Measurements from ENCODE around the gene PTP4A2. TPM values are rescaled to one million over a fixed set of nuclear protein-coding genes. Genes with fewer than 3 reads are reported as not detected.

Gene PTP4A2
- total and polyA plus RNA-seq, 2 donors from 2014 or later: 130 to 236 TPM

DNA sequence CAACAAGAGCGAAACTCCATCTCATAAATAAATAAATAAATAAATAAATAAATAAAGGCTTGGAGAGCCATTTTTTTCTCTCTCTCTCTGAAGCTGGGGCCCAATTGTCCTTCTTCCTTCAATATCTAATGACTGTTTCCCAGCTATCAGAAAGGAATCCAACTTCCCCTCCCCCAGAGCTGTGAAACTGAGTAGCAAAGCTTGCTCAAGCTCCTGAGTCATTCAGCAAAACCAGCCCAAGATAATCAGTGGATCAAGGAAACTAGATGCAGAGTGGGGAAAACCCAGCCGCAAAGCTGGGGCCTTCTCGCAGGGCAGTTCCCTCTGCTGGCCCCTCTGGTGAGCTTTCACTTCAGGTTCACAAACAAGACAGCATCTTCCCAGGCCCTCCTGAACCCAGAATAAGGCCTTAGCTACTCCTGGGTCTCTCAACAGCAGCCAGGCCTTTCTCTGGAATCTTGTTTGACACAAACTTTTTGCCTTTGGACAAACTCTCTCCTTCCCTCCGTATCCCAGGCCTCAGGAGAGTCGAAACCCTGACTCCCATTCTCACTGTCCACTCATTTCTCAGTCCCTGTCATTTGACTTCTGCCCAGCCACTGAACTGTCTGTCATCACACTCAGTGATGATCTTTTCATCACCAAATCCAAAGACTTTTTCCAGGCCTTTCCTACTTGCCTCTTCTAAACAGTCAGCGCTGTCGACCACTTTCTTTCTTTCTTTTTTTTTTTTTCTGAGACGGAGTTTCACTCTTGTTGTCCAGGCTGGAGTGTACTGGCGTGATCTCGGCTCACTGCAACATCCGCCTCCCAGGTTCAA lies 18.0 kb upstream of the PTP4A2 start:
- DNase-seq (peak; percentile 52 to 92 (median 73)), FAIRE-seq (no peak)
- intact Hi-C loops (cut with DNase I): no loop called here
- peak overlapping the region; percentile 88 to 91 for H3K27ac ChIP-seq (ENCODE audit: low read depth in 2 of 2, low read length in 2 of 2)
- no peaks in the 10 kb centered on the region for H3K36me3 ChIP-seq (ENCODE audit: control insufficient read depth in 2 of 3, insufficient read depth in 3 of 3, low read length in 3 of 3)
- TF ChIP-seq, protein P1, sequence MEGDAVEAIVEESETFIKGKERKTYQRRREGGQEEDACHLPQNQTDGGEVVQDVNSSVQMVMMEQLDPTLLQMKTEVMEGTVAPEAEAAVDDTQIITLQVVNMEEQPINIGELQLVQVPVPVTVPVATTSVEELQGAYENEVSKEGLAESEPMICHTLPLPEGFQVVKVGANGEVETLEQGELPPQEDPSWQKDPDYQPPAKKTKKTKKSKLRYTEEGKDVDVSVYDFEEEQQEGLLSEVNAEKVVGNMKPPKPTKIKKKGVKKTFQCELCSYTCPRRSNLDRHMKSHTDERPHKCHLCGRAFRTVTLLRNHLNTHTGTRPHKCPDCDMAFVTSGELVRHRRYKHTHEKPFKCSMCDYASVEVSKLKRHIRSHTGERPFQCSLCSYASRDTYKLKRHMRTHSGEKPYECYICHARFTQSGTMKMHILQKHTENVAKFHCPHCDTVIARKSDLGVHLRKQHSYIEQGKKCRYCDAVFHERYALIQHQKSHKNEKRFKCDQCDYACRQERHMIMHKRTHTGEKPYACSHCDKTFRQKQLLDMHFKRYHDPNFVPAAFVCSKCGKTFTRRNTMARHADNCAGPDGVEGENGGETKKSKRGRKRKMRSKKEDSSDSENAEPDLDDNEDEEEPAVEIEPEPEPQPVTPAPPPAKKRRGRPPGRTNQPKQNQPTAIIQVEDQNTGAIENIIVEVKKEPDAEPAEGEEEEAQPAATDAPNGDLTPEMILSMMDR (IDR thresholded peaks at IDR 0.05; ENCODE audit: borderline replicate concordance, extremely low read depth, insufficient read depth): no peak
- no peaks in the 10 kb centered on the region for H3K9me3 ChIP-seq (ENCODE audit: control insufficient read depth in 2 of 3, insufficient read depth in 1 of 3, low read length in 3 of 3)
- peaks cover 0 to 11% (median 4%) of the 10 kb centered on the region in 3 donors for H3K4me1 ChIP-seq (ENCODE audit: control insufficient read depth in 2 of 3, insufficient read depth in 2 of 3, low read depth in 1 of 3, low read length in 3 of 3)
- H3K4me3 ChIP-seq (ENCODE audit: low read length in 3 of 3): no peak overlapping the region
- peak overlapping the region in 1 of 3 donors; percentile 67 for H3K9ac ChIP-seq (ENCODE audit: low read length in 3 of 3)
- H3K27me3 ChIP-seq (ENCODE audit: control insufficient read depth, insufficient read depth, low read length): no peaks in the 10 kb centered on the region

DNA sequence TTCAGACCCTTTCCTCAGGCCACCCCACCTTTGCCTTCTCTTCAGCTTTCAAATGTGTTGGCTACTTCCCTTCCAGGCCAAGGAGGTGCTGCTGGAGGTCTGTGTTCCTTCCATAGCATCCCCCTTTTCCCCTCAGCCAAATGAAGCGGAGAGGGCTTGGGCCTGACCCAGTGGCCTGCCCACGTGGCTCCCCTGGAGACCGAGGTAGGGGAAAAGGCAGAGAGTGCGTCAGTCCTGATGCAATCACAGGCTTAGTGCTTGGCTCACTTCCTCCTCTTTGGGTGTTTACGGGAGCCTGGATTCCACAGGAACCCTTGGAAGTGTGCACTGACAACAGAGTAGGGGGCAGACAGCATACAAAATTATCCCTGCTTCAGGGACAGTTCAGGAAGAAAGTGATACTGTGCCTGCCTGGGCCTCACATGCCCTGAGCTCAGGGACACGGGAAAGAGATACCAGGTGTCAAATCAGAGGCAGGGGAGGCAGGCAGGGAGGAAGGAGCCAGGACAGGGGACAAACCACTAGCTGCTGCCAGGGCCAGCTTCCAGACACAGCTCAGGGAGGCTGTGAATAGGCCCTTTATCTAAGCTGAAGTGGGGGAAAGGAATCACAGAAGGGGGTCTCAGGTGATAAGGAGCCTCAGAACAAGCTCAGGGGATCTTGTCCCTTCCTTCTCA lies 16.6 kb upstream of the PTP4A2 start:
- Histone ChIP-seq H3K9me3 (ENCODE audit: control insufficient read depth in 2 of 3, insufficient read depth in 1 of 3, low read length in 3 of 3) (no peaks in the 10 kb centered on the region), H3K4me1 (ENCODE audit: control insufficient read depth in 2 of 3, insufficient read depth in 2 of 3, low read depth in 1 of 3, low read length in 3 of 3) (peaks cover 0 to 9% (median 2%) of the 10 kb centered on the region in 3 donors), H3K9ac (ENCODE audit: low read length in 3 of 3) (peak overlapping the region in 2 of 3 donors; percentile 25 to 51), H3K27me3 (ENCODE audit: control insufficient read depth, insufficient read depth, low read length) (no peaks in the 10 kb centered on the region), H3K27ac (ENCODE audit: low read depth in 2 of 2, low read length in 2 of 2) (peak overlapping the region; percentile 52 to 95), H3K36me3 (ENCODE audit: control insufficient read depth in 2 of 3, insufficient read depth in 3 of 3, low read length in 3 of 3) (no peaks in the 10 kb centered on the region), H3K4me3 (ENCODE audit: low read length in 3 of 3) (no peak overlapping the region)
- TF ChIP-seq, protein P1 (IDR thresholded peaks at IDR 0.05; ENCODE audit: borderline replicate concordance, extremely low read depth, insufficient read depth): no peak
- intact Hi-C loops (cut with DNase I): no loop called here
- FAIRE-seq: no peak
- DNase-seq: peak; percentile 44 to 90 (median 55)

DNA sequence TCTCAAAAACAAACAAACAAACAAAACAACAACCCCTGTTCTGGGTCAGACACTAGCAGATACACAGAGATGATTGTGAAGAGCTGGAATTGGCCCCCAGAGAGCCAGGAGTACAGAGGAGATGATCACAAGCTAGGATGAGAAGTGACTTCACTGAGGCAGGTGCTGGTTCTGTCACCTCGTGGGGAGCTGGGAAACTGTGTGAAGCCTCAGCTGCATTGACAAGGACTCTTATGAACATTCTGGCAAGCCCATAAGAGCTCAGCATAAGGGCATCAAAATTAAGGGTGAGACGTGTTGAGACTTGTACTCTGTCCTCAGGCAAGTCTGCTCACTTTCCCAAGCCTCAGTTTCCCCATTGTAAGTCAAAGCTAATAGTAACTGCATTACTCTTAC lies 14.7 kb upstream of the PTP4A2 start:
- TF ChIP-seq, protein P1 (IDR thresholded peaks at IDR 0.05; ENCODE audit: borderline replicate concordance, extremely low read depth, insufficient read depth): no peak
- intact Hi-C loops (cut with DNase I): no loop called here
- Histone ChIP-seq H3K27me3 (ENCODE audit: control insufficient read depth, insufficient read depth, low read length) (no peaks in the 10 kb centered on the region), H3K4me1 (ENCODE audit: control insufficient read depth in 2 of 3, insufficient read depth in 2 of 3, low read depth in 1 of 3, low read length in 3 of 3) (peaks cover 0 to 9% (median 0%) of the 10 kb centered on the region in 3 donors), H3K9ac (ENCODE audit: low read length in 3 of 3) (no peak overlapping the region), H3K4me3 (ENCODE audit: low read length in 3 of 3) (no peak overlapping the region), H3K36me3 (ENCODE audit: control insufficient read depth in 2 of 3, insufficient read depth in 3 of 3, low read length in 3 of 3) (no peaks in the 10 kb centered on the region), H3K27ac (ENCODE audit: low read depth in 2 of 2, low read length in 2 of 2) (no peak overlapping the region), H3K9me3 (ENCODE audit: control insufficient read depth in 2 of 3, insufficient read depth in 1 of 3, low read length in 3 of 3) (no peaks in the 10 kb centered on the region)
- FAIRE-seq (no peak), DNase-seq (no peak)

All from kidney (tissue), 14 donors.